ENCODE measurements around the gene TMA7B.

The TMA7B gene

GRCh38 chr22:39962071-39962470 is 1.9 kb downstream of the TMA7B start:
- H3K9ac ChIP-seq = no peak overlapping the region
- TF ChIP-seq, protein P1, sequence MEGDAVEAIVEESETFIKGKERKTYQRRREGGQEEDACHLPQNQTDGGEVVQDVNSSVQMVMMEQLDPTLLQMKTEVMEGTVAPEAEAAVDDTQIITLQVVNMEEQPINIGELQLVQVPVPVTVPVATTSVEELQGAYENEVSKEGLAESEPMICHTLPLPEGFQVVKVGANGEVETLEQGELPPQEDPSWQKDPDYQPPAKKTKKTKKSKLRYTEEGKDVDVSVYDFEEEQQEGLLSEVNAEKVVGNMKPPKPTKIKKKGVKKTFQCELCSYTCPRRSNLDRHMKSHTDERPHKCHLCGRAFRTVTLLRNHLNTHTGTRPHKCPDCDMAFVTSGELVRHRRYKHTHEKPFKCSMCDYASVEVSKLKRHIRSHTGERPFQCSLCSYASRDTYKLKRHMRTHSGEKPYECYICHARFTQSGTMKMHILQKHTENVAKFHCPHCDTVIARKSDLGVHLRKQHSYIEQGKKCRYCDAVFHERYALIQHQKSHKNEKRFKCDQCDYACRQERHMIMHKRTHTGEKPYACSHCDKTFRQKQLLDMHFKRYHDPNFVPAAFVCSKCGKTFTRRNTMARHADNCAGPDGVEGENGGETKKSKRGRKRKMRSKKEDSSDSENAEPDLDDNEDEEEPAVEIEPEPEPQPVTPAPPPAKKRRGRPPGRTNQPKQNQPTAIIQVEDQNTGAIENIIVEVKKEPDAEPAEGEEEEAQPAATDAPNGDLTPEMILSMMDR (conservative IDR thresholded peaks at IDR 0.05; ENCODE audit: low read depth, low read length) = no peak
- no peaks in the 10 kb centered on the region for H3K79me2 ChIP-seq (ENCODE audit: insufficient read depth, low read depth)
- H3K4me3 ChIP-seq (IDR thresholded peaks at IDR 0.05; ENCODE audit: insufficient read depth, low read depth, low read length) = no peak overlapping the region
- peak overlapping the region; percentile 9; the same call in 1 of the 2 replicates for H3K4me2 ChIP-seq
- H3K27me3 ChIP-seq (ENCODE audit: insufficient read depth, low read depth) = peaks cover 23% of the 10 kb centered on the region
- no peak overlapping the region for H2AFZ ChIP-seq (ENCODE audit: low read depth)
- H3K36me3 ChIP-seq (ENCODE audit: insufficient read depth) = no peaks in the 10 kb centered on the region
- H3K27ac ChIP-seq = no peak overlapping the region
- no peaks in the 10 kb centered on the region for H4K20me1 ChIP-seq (ENCODE audit: insufficient read depth)
- H3K4me1 ChIP-seq (ENCODE audit: low read depth, poor library complexity, severe bottlenecking) = peaks cover 35% of the 10 kb centered on the region

DNA sequence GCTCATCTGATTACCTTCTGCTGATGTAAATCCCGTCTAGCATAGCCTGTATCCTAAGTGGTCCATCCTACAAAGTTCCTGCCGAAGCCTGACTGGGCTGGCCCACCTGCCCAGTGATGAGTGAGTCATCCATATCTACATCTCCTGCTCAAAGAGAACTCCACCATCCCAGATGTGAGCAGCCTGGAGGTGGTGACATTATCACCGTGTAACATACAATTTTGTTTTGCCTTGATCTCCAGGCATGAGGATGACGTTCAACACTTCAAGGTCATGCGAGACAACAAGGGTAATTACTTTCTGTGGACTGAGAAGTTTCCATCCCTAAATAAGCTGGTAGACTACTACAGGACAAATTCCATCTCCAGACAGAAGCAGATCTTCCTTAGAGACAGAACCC is 5.6 kb downstream of the TMA7B start:
- peaks cover 5% of the 10 kb centered on the region; the same call in 1 of the 2 replicates for H3K27me3 ChIP-seq (ENCODE audit: insufficient read depth, low read depth)
- no peak overlapping the region for H2AFZ ChIP-seq (ENCODE audit: low read depth)
- no peaks in the 10 kb centered on the region for H3K79me2 ChIP-seq (ENCODE audit: insufficient read depth, low read depth)
- no peak overlapping the region for H3K9ac ChIP-seq
- no peaks in the 10 kb centered on the region for H3K36me3 ChIP-seq (ENCODE audit: insufficient read depth)
- H3K4me1 ChIP-seq (ENCODE audit: low read depth, poor library complexity, severe bottlenecking) = peaks cover 22% of the 10 kb centered on the region
- no peak overlapping the region for H3K4me2 ChIP-seq
- H4K20me1 ChIP-seq (ENCODE audit: insufficient read depth) = no peaks in the 10 kb centered on the region
- no peak overlapping the region for H3K4me3 ChIP-seq (IDR thresholded peaks at IDR 0.05; ENCODE audit: insufficient read depth, low read depth, low read length)
- TF ChIP-seq, protein P1 (conservative IDR thresholded peaks at IDR 0.05; ENCODE audit: low read depth, low read length) = no peak
- no peak overlapping the region for H3K27ac ChIP-seq

DNA sequence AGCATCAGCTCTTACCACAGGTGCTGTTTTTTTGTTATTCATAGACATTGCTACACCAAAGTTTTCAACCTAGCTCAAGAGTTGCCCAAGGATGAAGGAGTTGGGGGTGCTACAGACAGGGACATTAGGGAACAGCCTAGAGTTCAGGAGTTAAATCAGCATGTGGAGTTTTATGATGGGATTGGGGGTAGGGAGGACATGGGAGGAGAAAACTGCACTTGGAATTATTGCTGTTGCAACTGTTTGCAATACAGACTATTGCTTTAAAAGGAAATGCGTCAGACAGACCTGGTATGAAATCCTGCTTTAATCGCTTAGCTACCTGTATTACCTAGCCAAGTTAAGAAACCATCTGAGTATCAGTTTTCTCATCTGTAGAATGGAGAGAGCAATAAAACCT is 6.3 kb downstream of the TMA7B start:
- H3K4me1 ChIP-seq (ENCODE audit: low read depth, poor library complexity, severe bottlenecking) = peaks cover 14% of the 10 kb centered on the region
- no peak overlapping the region for H3K4me3 ChIP-seq (IDR thresholded peaks at IDR 0.05; ENCODE audit: insufficient read depth, low read depth, low read length)
- TF ChIP-seq, protein P1 (conservative IDR thresholded peaks at IDR 0.05; ENCODE audit: low read depth, low read length) = no peak
- no peak overlapping the region for H3K27ac ChIP-seq
- H2AFZ ChIP-seq (ENCODE audit: low read depth) = no peak overlapping the region
- H3K4me2 ChIP-seq = no peak overlapping the region
- no peaks in the 10 kb centered on the region for H4K20me1 ChIP-seq (ENCODE audit: insufficient read depth)
- no peaks in the 10 kb centered on the region for H3K79me2 ChIP-seq (ENCODE audit: insufficient read depth, low read depth)
- H3K36me3 ChIP-seq (ENCODE audit: insufficient read depth) = no peaks in the 10 kb centered on the region
- no peak overlapping the region for H3K9ac ChIP-seq
- H3K27me3 ChIP-seq (ENCODE audit: insufficient read depth, low read depth) = no peaks in the 10 kb centered on the region; the same call in 1 of the 2 replicates

DNA sequence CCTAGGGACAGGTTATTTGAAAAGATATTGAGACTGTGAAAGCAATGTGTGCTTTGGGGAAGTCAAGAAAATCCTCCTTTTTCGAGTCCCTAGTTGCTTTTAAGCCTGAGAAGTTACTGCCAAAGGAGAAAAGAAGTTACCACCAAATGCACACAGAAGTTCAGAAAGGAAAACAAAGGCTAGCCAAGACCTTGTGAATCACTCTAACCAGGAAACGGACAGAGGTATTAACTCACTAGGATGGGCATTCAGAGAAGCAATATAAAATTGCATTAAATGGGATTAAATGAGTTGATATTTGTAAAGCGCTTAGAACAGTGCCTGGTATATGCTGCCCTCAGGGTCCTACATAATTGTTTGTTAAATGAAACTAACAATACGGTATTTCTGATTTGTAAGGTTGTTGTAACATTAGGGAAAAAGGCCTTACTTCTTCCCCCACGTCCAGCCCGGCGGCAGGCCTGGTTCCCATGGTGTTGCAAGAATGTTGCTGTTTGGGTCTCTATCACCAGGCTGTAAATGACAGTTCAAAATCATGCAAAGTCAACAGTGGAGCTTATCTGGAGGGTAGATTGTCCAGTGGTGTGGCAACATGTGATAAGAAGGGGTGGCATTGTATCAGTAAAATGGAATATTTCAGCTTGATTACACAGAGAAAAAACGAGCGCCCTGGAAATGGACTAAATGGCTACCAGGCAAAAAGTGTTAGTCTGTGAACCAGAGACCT is 7.1 kb downstream of the TMA7B start:
- no peaks in the 10 kb centered on the region; the same call in 1 of the 2 replicates for H3K27me3 ChIP-seq (ENCODE audit: insufficient read depth, low read depth)
- TF ChIP-seq, protein P1 (conservative IDR thresholded peaks at IDR 0.05; ENCODE audit: low read depth, low read length) = no peak
- H3K9ac ChIP-seq = no peak overlapping the region
- no peak overlapping the region for H2AFZ ChIP-seq (ENCODE audit: low read depth)
- no peaks in the 10 kb centered on the region for H4K20me1 ChIP-seq (ENCODE audit: insufficient read depth)
- H3K4me3 ChIP-seq (IDR thresholded peaks at IDR 0.05; ENCODE audit: insufficient read depth, low read depth, low read length) = no peak overlapping the region
- H3K4me2 ChIP-seq = no peak overlapping the region
- no peaks in the 10 kb centered on the region for H3K36me3 ChIP-seq (ENCODE audit: insufficient read depth)
- peaks cover 6% of the 10 kb centered on the region for H3K4me1 ChIP-seq (ENCODE audit: low read depth, poor library complexity, severe bottlenecking)
- H3K79me2 ChIP-seq (ENCODE audit: insufficient read depth, low read depth) = no peaks in the 10 kb centered on the region
- no peak overlapping the region for H3K27ac ChIP-seq

Measured in KMS-11 (cell line).